ENCODE results near the gene TNNT3.

- TF ChIP-seq YY1 (IDR thresholded peaks at IDR 0.05; ENCODE audit: insufficient read depth, insufficient read length) (no peak), ZNF274 (IDR thresholded peaks at IDR 0.05; ENCODE audit: low read depth, low read length) (no peak), SUZ12 (IDR thresholded peaks at IDR 0.05; ENCODE audit: extremely low read depth, insufficient read depth, insufficient read length) (no peak)
Measured at GRCh38 chr11:1884303-1884700, 35.2 kb upstream of the TNNT3 start.
